ENCODE results near the gene OR52E6. TPM values are rescaled to one million over a fixed set of nuclear protein-coding genes. Genes with fewer than 3 reads are reported as not detected.

OR52E6 gene
- total and polyA plus RNA-seq, 10 donors, result not detected

DNA sequence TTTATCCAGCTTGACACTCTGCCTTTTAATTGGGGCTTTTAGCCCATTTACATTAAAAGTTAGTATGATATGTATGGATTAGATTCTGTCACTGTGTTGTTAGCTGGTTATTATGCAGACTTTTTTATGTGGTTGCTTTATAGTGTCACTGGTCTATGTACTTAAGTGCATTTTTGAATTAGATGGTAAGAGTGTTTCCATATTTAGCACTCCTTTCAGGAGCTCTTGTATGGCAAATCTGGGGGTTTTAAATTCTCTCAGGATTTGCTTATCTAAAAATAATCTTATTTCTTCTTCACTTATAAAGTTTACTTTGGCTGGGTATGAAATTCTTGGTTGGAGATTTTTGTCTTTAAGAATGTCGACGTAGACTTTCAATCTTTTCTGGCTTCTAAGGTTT lies 4.0 kb downstream of the OR52E6 start:
- intact Hi-C loops (cut with DNase I; ENCODE audit: low total_unique reads), result no loop called here
- 91 to 95% (median 94%) methylated on average over 2 of the region's 2 CpGs for WGBS, 5 donors
- Histone ChIP-seq H3K4me1 (no peaks in the 10 kb centered on the region), H3K4me3 (no peak overlapping the region), H3K27me3 (replicated peaks in 1 of 7) (peaks cover 0 to 6% (median 0%) of the 10 kb centered on the region in 7 donors), H3K36me3 (no peaks in the 10 kb centered on the region), H3K27ac (no peak overlapping the region), H3K9me3 (peaks cover 0 to 3% (median 0%) of the 10 kb centered on the region in 8 donors)
- no peak for DNase-seq
- TF ChIP-seq, protein P1, sequence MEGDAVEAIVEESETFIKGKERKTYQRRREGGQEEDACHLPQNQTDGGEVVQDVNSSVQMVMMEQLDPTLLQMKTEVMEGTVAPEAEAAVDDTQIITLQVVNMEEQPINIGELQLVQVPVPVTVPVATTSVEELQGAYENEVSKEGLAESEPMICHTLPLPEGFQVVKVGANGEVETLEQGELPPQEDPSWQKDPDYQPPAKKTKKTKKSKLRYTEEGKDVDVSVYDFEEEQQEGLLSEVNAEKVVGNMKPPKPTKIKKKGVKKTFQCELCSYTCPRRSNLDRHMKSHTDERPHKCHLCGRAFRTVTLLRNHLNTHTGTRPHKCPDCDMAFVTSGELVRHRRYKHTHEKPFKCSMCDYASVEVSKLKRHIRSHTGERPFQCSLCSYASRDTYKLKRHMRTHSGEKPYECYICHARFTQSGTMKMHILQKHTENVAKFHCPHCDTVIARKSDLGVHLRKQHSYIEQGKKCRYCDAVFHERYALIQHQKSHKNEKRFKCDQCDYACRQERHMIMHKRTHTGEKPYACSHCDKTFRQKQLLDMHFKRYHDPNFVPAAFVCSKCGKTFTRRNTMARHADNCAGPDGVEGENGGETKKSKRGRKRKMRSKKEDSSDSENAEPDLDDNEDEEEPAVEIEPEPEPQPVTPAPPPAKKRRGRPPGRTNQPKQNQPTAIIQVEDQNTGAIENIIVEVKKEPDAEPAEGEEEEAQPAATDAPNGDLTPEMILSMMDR (IDR thresholded peaks at IDR 0.05 in 8 of 11, conservative IDR thresholded peaks at IDR 0.05 in 3 of 11), result no peak
- TF ChIP-seq POLR2A (IDR thresholded peaks at IDR 0.05), result no peak
- TF ChIP-seq POLR2AphosphoS5 (IDR thresholded peaks at IDR 0.05), result no peak

DNA sequence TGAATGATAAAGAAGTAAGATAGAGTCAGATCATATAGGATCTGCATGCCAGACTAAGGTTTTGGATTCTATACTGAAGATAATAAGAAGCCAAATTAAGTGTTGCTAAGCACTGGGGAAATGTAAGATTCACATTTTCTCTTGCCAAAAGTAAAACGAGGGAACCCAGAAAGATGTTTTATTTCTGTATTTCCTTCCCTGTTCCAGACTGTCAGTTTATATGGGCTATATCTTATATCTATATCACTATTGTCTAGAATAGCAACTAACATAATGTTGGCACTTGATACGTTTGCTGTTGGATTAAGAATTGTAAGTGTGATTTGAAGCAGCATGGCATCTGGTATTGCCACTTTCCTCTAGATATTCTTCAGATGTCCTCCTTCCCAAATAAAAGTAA lies 8.3 kb downstream of the OR52E6 start:
- H3K9me3 ChIP-seq, result no peaks in the 10 kb centered on the region
- H3K27me3 ChIP-seq (replicated peaks in 1 of 7), result peaks cover 0 to 1% (median 0%) of the 10 kb centered on the region in 7 donors
- no peak overlapping the region for H3K4me3 ChIP-seq
- H3K36me3 ChIP-seq, result no peaks in the 10 kb centered on the region
- WGBS, 5 donors, result 35 to 50% (median 48%) methylated on average over 2 of the region's 2 CpGs
- DNase-seq, result no peak
- TF ChIP-seq POLR2AphosphoS5 (IDR thresholded peaks at IDR 0.05), result no peak
- H3K27ac ChIP-seq, result no peak overlapping the region
- no peaks in the 10 kb centered on the region for H3K4me1 ChIP-seq
- intact Hi-C loops (cut with DNase I; ENCODE audit: low total_unique reads), result no loop called here

DNA sequence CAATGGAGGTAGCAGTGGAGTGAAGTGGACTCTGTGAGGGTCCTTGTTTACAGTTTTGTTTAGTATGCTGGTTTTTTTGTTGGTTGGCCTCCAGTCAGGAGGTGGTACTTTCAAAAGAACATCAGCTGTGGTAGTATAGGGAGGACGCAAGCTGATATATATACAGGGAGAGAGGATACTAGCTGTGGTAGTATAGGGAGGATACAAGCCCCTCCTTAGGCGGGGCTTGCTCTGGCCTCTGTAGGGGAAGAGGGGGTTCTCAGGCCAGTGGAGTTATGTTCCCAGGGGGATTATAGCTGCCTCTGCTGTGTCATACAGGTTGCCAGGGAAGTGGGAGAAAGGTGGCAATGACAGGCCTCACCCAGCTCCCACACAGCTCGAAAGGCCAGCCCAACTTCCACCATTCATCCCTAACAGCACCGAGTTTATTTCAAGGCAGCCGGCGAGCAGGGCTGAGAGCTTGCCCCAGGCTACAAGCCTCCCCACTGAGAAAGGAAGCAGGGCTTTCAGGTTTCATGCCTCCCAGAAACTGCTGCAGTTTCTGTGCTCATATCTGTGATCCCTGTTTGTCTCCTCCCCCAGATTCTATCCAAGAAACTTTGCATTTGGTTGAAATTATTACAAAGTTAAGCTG lies 10.4 kb downstream of the OR52E6 start:
- WGBS, 5 donors, result 76 to 92% (median 88%) methylated on average over 6 of the region's 6 CpGs
- TF ChIP-seq POLR2A (IDR thresholded peaks at IDR 0.05) (no peak), POLR2AphosphoS5 (IDR thresholded peaks at IDR 0.05) (no peak)
- TF ChIP-seq, protein P1 (IDR thresholded peaks at IDR 0.05 in 8 of 11, conservative IDR thresholded peaks at IDR 0.05 in 3 of 11), result no peak
- Histone ChIP-seq H3K36me3 (no peaks in the 10 kb centered on the region), H3K9me3 (peaks cover 0 to 2% (median 0%) of the 10 kb centered on the region in 8 donors), H3K27ac (no peak overlapping the region), H3K4me3 (no peak overlapping the region), H3K27me3 (replicated peaks in 1 of 7) (no peaks in the 10 kb centered on the region), H3K4me1 (no peaks in the 10 kb centered on the region)
- no peak for DNase-seq
- intact Hi-C loops (cut with DNase I; ENCODE audit: low total_unique reads), result no loop called here

DNA sequence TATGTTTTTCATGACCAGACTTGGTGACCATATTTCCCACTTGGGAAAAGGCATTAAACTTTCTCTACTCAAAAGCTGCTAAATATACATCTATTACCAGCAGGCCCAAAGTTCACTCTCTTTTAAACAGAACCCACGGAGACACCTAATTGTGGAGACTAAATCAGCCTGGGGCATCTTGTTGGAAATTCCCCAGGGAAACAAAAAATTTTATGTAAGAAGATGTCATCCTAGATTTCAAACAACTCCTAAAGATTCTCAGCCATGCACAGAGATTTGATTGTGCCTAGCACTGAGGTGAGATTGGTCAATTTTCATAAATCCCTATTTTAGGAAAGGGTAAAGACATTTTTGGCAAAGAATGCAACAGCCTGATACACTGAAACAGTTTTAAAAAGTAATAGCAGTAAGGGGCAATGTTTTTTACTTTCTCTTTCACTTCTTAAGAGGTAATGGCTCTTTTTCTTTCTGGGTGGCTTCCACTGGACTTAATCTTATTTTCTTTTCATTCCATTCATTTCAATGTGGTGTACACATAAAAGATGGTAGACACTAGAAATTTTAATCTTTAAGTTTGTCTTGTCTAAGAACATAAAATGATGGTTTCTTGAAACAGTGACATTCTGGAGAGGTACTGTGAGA lies 23.3 kb downstream of the OR52E6 start:
- no peak for DNase-seq

More for the DNA sequence above, 23.3 kb downstream of the OR52E6 start:
- 9 to 32% (median 25%) methylated on average over 1 of the region's 1 CpG for WGBS, 5 donors
- Histone ChIP-seq H3K9me3 (no peaks in the 10 kb centered on the region), H3K27ac (no peak overlapping the region), H3K36me3 (no peaks in the 10 kb centered on the region), H3K4me3 (peak overlapping the region in 2 of 8 donors; percentile 1 to 24), H3K27me3 (replicated peaks in 1 of 7) (no peaks in the 10 kb centered on the region), H3K4me1 (peaks cover 0 to 33% (median 13%) of the 10 kb centered on the region in 6 donors)
- intact Hi-C loops (cut with DNase I; ENCODE audit: low total_unique reads), result no loop called here
- TF ChIP-seq, protein P1 (IDR thresholded peaks at IDR 0.05 in 8 of 11, conservative IDR thresholded peaks at IDR 0.05 in 3 of 11), result no peak
- TF ChIP-seq POLR2A (IDR thresholded peaks at IDR 0.05), result no peak
- no peak for TF ChIP-seq POLR2AphosphoS5 (IDR thresholded peaks at IDR 0.05)

All from spleen (tissue), 11 donors.